H9 (cell line): ENCODE data around the gene DCX. TPM values are rescaled to one million over a fixed set of nuclear protein-coding genes. Genes with fewer than 3 reads are reported as not detected.

Experiments
- DNase-seq: peaks from one replicate; pipeline ENCODE4 v3.0.0-alpha.2; 2017
- H2AFZ ChIP-seq: one replicate; pipeline ENCODE4 v1.6.1; 2013; ENCODE audit warnings: mild to moderate bottlenecking, low read length, control low read depth, moderate library complexity
- H2AK5ac ChIP-seq: 2 replicates; pipeline ENCODE4 v1.6.1; 2013; ENCODE audit warnings: low read length, control low read depth, mixed read lengths; ENCODE audit not compliant: insufficient read length
- H2BK120ac ChIP-seq: one replicate; pipeline ENCODE4 v1.6.1; 2013; ENCODE audit warnings: low read depth, mild to moderate bottlenecking, low read length, control low read depth, inconsistent platforms; ENCODE audit not compliant: poor library complexity, severe bottlenecking
- H2BK12ac ChIP-seq: 2 replicates; pipeline ENCODE4 v1.6.1; 2013; ENCODE audit warnings: low read length, control low read depth, mixed read lengths, low read depth; ENCODE audit not compliant: insufficient read length
- H2BK15ac ChIP-seq: 2 replicates; pipeline ENCODE4 v1.6.1; 2013; ENCODE audit warnings: low read depth, low read length, control low read depth
- H2BK20ac ChIP-seq: one replicate; pipeline ENCODE4 v1.6.1; 2013; ENCODE audit warnings: low read depth, mild to moderate bottlenecking, low read length, control low read depth, inconsistent platforms; ENCODE audit not compliant: poor library complexity, severe bottlenecking
- H2BK5ac ChIP-seq: 2 replicates; pipeline ENCODE4 v1.6.1; 2013; ENCODE audit warnings: low read length, control low read depth, mixed read lengths; ENCODE audit not compliant: insufficient read length
- H3K14ac ChIP-seq: 2 replicates; pipeline ENCODE4 v1.6.1; 2013; ENCODE audit warnings: low read length, control low read depth; ENCODE audit not compliant: insufficient read depth
- H3K18ac ChIP-seq: 2 replicates; pipeline ENCODE4 v1.6.1; 2013; ENCODE audit warnings: low read depth, mild to moderate bottlenecking, mixed read lengths, low read length, control low read depth; ENCODE audit not compliant: insufficient read length
- H3K23ac ChIP-seq: 2 replicates; pipeline ENCODE4 v1.6.1; 2013; ENCODE audit warnings: low read length, control low read depth, mixed read lengths, low read depth; ENCODE audit not compliant: insufficient read length
- H3K23me2 ChIP-seq: 2 replicates; pipeline ENCODE4 v1.6.1; 2013; ENCODE audit warnings: low read depth, mild to moderate bottlenecking, mixed read lengths, low read length, control low read depth; ENCODE audit not compliant: insufficient read length, poor library complexity, severe bottlenecking
- H3K27ac ChIP-seq: 2 replicates; pipeline ENCODE4 v1.5.1; 2013; ENCODE audit warnings: low read length, control low read depth, mixed read lengths, low read depth; ENCODE audit not compliant: insufficient read length
- H3K27me3 ChIP-seq: 2 replicates; pipeline ENCODE4 v1.6.1; 2013; ENCODE audit warnings: low read length, control low read depth, inconsistent platforms; ENCODE audit not compliant: insufficient read depth
- H3K4ac ChIP-seq: 2 replicates; pipeline ENCODE4 v1.6.1; 2013; ENCODE audit warnings: low read depth, mild to moderate bottlenecking, control low read depth, inconsistent platforms, low read length, moderate library complexity
- H3K4me1 ChIP-seq: 2 replicates; pipeline ENCODE4 v1.6.1; 2013; ENCODE audit warnings: low read length, control low read depth, inconsistent platforms; ENCODE audit not compliant: insufficient read depth
- H3K4me2 ChIP-seq: 2 replicates; pipeline ENCODE4 v1.6.1; 2013; ENCODE audit warnings: low read length, control low read depth, mixed read lengths; ENCODE audit not compliant: insufficient read length, insufficient read depth
- H3K56ac ChIP-seq: 2 replicates; pipeline ENCODE4 v1.6.1; 2013; ENCODE audit warnings: low read depth, mild to moderate bottlenecking, mixed read lengths, low read length, control low read depth; ENCODE audit not compliant: insufficient read length
- H3K79me1 ChIP-seq: 2 replicates; pipeline ENCODE4 v1.6.1; 2013; ENCODE audit warnings: low read depth, mild to moderate bottlenecking, moderate library complexity, low read length, control low read depth, inconsistent platforms; ENCODE audit not compliant: insufficient read depth, poor library complexity, severe bottlenecking
- H3K79me2 ChIP-seq: 2 replicates; pipeline ENCODE4 v1.6.1; 2013; ENCODE audit warnings: low read length, control low read depth, inconsistent platforms; ENCODE audit not compliant: insufficient read depth
- H3K9ac ChIP-seq: 2 replicates; pipeline ENCODE4 v1.6.1; 2013; ENCODE audit warnings: low read length, control low read depth, mixed read lengths; ENCODE audit not compliant: insufficient read length; ENCODE audit errors: extremely low read depth
- H3K9me3 ChIP-seq: one replicate; pipeline ENCODE4 v1.6.1; 2013; ENCODE audit warnings: low read depth, low read length, inconsistent platforms; ENCODE audit not compliant: control insufficient read depth
- H3T11ph ChIP-seq: one replicate; pipeline ENCODE4 v1.6.1; 2013; ENCODE audit warnings: mild to moderate bottlenecking, low read length, control low read depth, inconsistent platforms
- H4K20me1 ChIP-seq: one replicate; pipeline ENCODE4 v1.6.1; 2013; ENCODE audit not compliant: control insufficient read depth, insufficient read length, insufficient read depth
- H4K5ac ChIP-seq: 2 replicates; pipeline ENCODE4 v1.6.1; 2013; ENCODE audit warnings: low read depth, mild to moderate bottlenecking, mixed read lengths, low read length, control low read depth; ENCODE audit not compliant: insufficient read length
- H4K8ac ChIP-seq: replicated peaks from 2 replicates; pipeline ENCODE4 v1.6.1; 2013; ENCODE audit warnings: low read length, control low read depth, mixed read lengths, low read depth; ENCODE audit not compliant: insufficient read length
- H4K91ac ChIP-seq: 2 replicates; pipeline ENCODE4 v1.6.1; 2013; ENCODE audit warnings: low read depth, mild to moderate bottlenecking, moderate library complexity, mixed read lengths, low read length, control low read depth; ENCODE audit not compliant: insufficient read length
- H3K27ac Mint-ChIP-seq, 3 experiments: 2 replicates in 2 of 3; 3 replicates in 1 of 3; pipeline ENCODE4 v1.8.0; 2020 to 2021; ENCODE audit warnings: mixed read lengths in 3 of 3, mild to moderate bottlenecking in 1 of 3, moderate library complexity in 1 of 3
- H3K27me3 Mint-ChIP-seq: 2 replicates; pipeline ENCODE4 v1.8.0; 2021; ENCODE audit warnings: low read depth, mild to moderate bottlenecking, moderate library complexity, mixed read lengths
- H3K36me3 Mint-ChIP-seq, 3 experiments: 2 replicates in 2 of 3; 3 replicates in 1 of 3; pipeline ENCODE4 v1.8.0; 2020 to 2021; ENCODE audit warnings: low read depth in 3 of 3, mixed read lengths in 3 of 3; ENCODE audit not compliant: insufficient read depth in 1 of 3
- H3K4me1 Mint-ChIP-seq, 2 experiments: 2 replicates each; pipeline ENCODE4 v1.8.0; 2020; ENCODE audit warnings: mixed read lengths in 2 of 2
- H3K4me3 Mint-ChIP-seq, 2 experiments: 2 replicates in 1 of 2; 3 replicates in 1 of 2; pipeline ENCODE4 v1.8.0; 2020 to 2021; ENCODE audit warnings: mild to moderate bottlenecking in 2 of 2, mixed read lengths in 2 of 2, moderate library complexity in 1 of 2
- H3K9me3 Mint-ChIP-seq, 2 experiments: 2 replicates in 1 of 2; 3 replicates in 1 of 2; pipeline ENCODE4 v1.8.0; 2020; ENCODE audit warnings: mild to moderate bottlenecking in 2 of 2, mixed read lengths in 2 of 2, moderate library complexity in 1 of 2
- WGBS: extraction: QIAGEN DNeasy Blood & Tissue Kit; methylation state at CpG from one replicate; pipeline ENCODE4 v1.1.7; 2013; ENCODE audit warnings: missing lambda C conversion rate, low lambda C conversion rate, mixed read lengths; ENCODE audit not compliant: insufficient read length; ENCODE audit errors: extremely low coverage; 5-methylcytosine and 5-hydroxymethylcytosine counted together
- total RNA-seq: library from RNA; stranded (reverse); gene quantifications from 2 replicates; pipeline ENCODE4 v1.2.1, GENCODE V29; 2021
- TF ChIP-seq, protein P1 (sequence below): fragments of 200-600 bp; sonication (generic); conservative IDR thresholded peaks from 3 replicates; pipeline ENCODE4 v1.8.0; 2021; ENCODE audit warnings: antibody characterized with exemption, mild to moderate bottlenecking

The DCX gene
- total RNA-seq, 1 experiment from 2014 or later: 2.0 TPM

DNA sequence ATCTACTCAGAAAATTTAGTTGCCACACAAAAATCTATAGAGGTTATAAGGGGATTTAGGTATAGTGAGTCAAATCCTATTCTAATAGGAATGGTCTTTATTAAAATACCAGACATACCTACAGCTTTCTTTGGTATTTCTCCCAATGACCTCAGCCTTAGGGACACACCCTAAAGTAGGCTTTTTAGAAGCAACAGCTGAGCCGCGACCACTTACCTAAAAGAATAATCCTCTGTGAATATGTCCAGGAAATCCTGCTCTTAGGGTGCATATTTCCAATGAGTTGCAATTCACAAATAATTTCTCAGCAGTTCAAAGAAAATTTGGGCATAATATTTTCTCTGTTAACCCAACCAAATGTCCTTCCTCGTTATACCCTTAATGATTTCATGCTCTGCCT, 2.7 kb downstream of the DCX start:
- Mint-ChIP-seq H3K27me3 (peaks cover 5% of the 10 kb centered on the region), H3K9me3 (no peaks in the 10 kb centered on the region; a peak in 1 of 5 replicates), H3K27ac (no peak overlapping the region), H3K36me3 (no peaks in the 10 kb centered on the region; a peak in 1 of 7 replicates), H3K4me1 (peaks cover 37 to 54% of the 10 kb centered on the region in 2 experiments), H3K4me3 (no peak overlapping the region)
- Histone ChIP-seq H2AK5ac (no peak overlapping the region), H2BK120ac (no peak overlapping the region), H3K79me1 (no peaks in the 10 kb centered on the region), H4K8ac (no peak overlapping the region), H3K27me3 (no peaks in the 10 kb centered on the region), H3K23me2 (no peaks in the 10 kb centered on the region), H3K14ac (no peak overlapping the region), H3T11ph (no peak overlapping the region), H2BK15ac (no peak overlapping the region), H2BK5ac (no peak overlapping the region), H3K79me2 (no peaks in the 10 kb centered on the region), H3K4me1 (peaks cover 18% of the 10 kb centered on the region), H4K20me1 (no peaks in the 10 kb centered on the region), H3K4ac (no peak overlapping the region), H2BK20ac (no peak overlapping the region), H3K56ac (no peak overlapping the region), H3K9ac (no peak overlapping the region), H3K27ac (no peak overlapping the region), H3K18ac (no peak overlapping the region), H2AFZ (no peak overlapping the region), H3K9me3 (no peaks in the 10 kb centered on the region), H4K91ac (no peak overlapping the region), H3K4me2 (no peak overlapping the region), H3K23ac (no peak overlapping the region), H2BK12ac (no peak overlapping the region), H4K5ac (no peak overlapping the region)
- TF ChIP-seq, protein P1, sequence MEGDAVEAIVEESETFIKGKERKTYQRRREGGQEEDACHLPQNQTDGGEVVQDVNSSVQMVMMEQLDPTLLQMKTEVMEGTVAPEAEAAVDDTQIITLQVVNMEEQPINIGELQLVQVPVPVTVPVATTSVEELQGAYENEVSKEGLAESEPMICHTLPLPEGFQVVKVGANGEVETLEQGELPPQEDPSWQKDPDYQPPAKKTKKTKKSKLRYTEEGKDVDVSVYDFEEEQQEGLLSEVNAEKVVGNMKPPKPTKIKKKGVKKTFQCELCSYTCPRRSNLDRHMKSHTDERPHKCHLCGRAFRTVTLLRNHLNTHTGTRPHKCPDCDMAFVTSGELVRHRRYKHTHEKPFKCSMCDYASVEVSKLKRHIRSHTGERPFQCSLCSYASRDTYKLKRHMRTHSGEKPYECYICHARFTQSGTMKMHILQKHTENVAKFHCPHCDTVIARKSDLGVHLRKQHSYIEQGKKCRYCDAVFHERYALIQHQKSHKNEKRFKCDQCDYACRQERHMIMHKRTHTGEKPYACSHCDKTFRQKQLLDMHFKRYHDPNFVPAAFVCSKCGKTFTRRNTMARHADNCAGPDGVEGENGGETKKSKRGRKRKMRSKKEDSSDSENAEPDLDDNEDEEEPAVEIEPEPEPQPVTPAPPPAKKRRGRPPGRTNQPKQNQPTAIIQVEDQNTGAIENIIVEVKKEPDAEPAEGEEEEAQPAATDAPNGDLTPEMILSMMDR: no peak
- DNase-seq: no peak
- no CpG with 5 or more reads among the region's 3 CpGs for WGBS
